Panc1 (cell line): ENCODE data around the gene SPOCK1. TPM values are rescaled to one million over a fixed set of nuclear protein-coding genes. Genes with fewer than 3 reads are reported as not detected.

Source experiments
- ATAC-seq: fragments of 200-7000 bp; cut with Tn5 transposase; 2 replicates; pipeline ENCODE4 v1.9.1; 2020; ENCODE audit warnings: mild to moderate bottlenecking, moderate library complexity
- BruUV-seq: library from RNA; stranded (reverse); fragments of 400-500 nt; replicated peaks from 2 replicates; lab custom pipeline; 2021; lab: Mats Ljungman, UMichigan
- CTCF ChIA-PET: fragments of 300-600 bp; sonication (Branson Sonifier 250); formaldehyde crosslinking; loops from one replicate; lab custom pipeline; 2022; ENCODE audit warnings: antibody characterized with exemption; lab: Charles Lee
- POLR2A ChIA-PET: fragments of 300-600 bp; sonication (Branson Sonifier 250); formaldehyde crosslinking; loops from one replicate; lab custom pipeline; 2022; ENCODE audit warnings: antibody characterized with exemption; lab: Charles Lee
- DNase-seq: peaks from one replicate; pipeline ENCODE4 v3.0.0-alpha.2; 2010; ENCODE audit warnings: low read depth, low spot score
- H3K27ac ChIP-seq: 2 replicates; pipeline ENCODE4 v1.5.1; 2011; ENCODE audit warnings: mild to moderate bottlenecking, low read length, inconsistent platforms
- H3K27me3 ChIP-seq: fragments of 200-500 bp; sonication (Bioruptor generic); 2 replicates; pipeline ENCODE4 v1.6.0; 2014; ENCODE audit warnings: low read length, inconsistent platforms; ENCODE audit not compliant: control insufficient read depth, insufficient read depth
- H3K36me3 ChIP-seq: fragments of 200-500 bp; sonication (Bioruptor generic); 2 replicates; pipeline ENCODE4 v1.5.1; 2014; ENCODE audit warnings: inconsistent platforms, mild to moderate bottlenecking, low read length, moderate library complexity; ENCODE audit not compliant: control insufficient read depth, insufficient read depth
- H3K4me1 ChIP-seq: 2 replicates; pipeline ENCODE4 v1.5.1; 2011; ENCODE audit warnings: inconsistent platforms, mild to moderate bottlenecking, low read length, moderate library complexity; ENCODE audit not compliant: control insufficient read depth, insufficient read depth
- H3K4me3 ChIP-seq, 2 experiments: 2 replicates each; pipeline ENCODE4 v1.5.1; 2011 to 2012; ENCODE audit warnings: low read depth in 2 of 2, low read length in 2 of 2, mild to moderate bottlenecking in 2 of 2, inconsistent platforms in 1 of 2, moderate library complexity in 1 of 2
- H3K9me3 ChIP-seq: fragments of 200-500 bp; sonication (Bioruptor generic); 2 replicates; pipeline ENCODE4 v1.5.1; 2014; ENCODE audit warnings: low read depth, mild to moderate bottlenecking, inconsistent platforms, low read length, moderate library complexity; ENCODE audit not compliant: control insufficient read depth, insufficient read depth
- POLR2AphosphoS5 ChIP-seq: IDR thresholded peaks from 2 replicates; pipeline ENCODE4 v1.6.1; 2012; ENCODE audit warnings: mild to moderate bottlenecking, low read depth, low read length, moderate library complexity
- SIN3A ChIP-seq: IDR thresholded peaks from 2 replicates; pipeline ENCODE4 v1.6.1; 2012; ENCODE audit warnings: low read depth, mild to moderate bottlenecking, low read length, moderate library complexity, borderline replicate concordance; ENCODE audit not compliant: insufficient read depth
- TCF7L2 ChIP-seq: IDR thresholded peaks from 2 replicates; pipeline ENCODE4 v1.6.1; 2011; ENCODE audit warnings: mild to moderate bottlenecking, low read depth, low read length, inconsistent platforms
- in situ Hi-C: cut with HindIII; loops from 2 replicates; pipeline ENCODE4 v1.10.0; 2016; ENCODE audit warnings: low sequenced_read_pairs, low pct_unique_long_range_greater_than_20kb
- intact Hi-C: fragments of 100-400 bp; cut with micrococcal nuclease; formaldehyde crosslinking; loops from one replicate; pipeline ENCODE4 v1.10.0; 2022; ENCODE audit not compliant: unreplicated experiment
- total RNA-seq: library from RNA; stranded (reverse); gene quantifications from one replicate; pipeline ENCODE4 v1.2.1, GENCODE V29; 2021; ENCODE audit not compliant: unreplicated experiment
- TF ChIP-seq, protein P1 (sequence below), 2 experiments: IDR thresholded peaks; 2 replicates each; pipeline ENCODE4 v1.6.1; 2011 to 2012; ENCODE audit warnings: low read depth in 2 of 2, control low read depth in 1 of 2, low read length in 1 of 2, mild to moderate bottlenecking in 1 of 2, moderate library complexity in 1 of 2; ENCODE audit not compliant: insufficient read depth in 1 of 2
- TF ChIP-seq, protein P2 (sequence below): fragments of 450-650 bp; IDR thresholded peaks from 2 replicates; pipeline ENCODE4 v1.5.1; 2017; ENCODE audit warnings: mild to moderate bottlenecking

SPOCK1 gene
- total RNA-seq, 1 experiment from 2014 or later = 15.6 TPM

DNA sequence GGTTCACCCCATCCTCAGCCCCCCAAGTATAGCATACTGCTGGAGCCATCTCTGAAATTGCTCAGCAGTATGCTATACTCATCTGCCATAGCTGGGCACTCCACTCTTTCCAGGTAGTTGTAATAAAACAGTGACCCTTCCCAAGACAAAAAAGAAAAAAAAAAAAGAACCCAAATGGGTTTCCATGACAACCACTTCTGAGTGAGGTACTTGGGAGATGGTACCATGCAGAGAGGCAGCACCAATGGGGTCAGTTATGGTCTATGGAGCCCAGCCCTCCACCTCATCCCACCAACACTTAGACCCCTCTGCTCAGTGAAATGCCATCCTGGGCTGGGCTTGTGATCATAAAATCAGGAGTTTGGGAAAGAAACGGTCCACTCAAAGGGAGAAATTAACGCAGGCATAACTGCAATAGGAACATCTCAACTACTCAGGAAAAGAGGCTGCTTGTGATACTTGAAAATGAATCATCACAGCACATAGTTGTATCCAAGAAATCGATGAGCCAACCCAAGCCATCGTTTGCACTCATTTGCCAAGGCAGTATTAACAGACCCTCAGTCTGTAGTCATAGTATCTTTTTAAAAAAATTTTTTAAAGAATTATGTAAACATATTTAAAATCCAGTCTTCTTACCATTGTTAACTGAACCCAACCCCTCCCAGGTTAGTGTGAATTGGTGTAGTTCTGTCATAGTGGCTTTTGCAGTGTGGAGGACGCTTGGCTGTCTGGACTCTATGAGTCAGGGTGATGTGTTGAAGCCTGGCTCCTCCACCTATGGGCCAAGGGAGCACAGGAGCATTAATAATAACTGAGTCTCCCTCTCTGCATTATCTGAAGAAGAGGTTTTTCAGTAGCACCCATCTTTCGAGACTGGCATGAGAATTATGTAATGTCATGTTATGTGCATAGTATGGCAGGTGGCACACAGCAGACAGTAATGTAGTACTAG, 402.7 kb downstream of the SPOCK1 start:
- intact Hi-C loops (no loop called here), in situ Hi-C loops (no loop called here)
- Histone ChIP-seq H3K4me1 (no peaks in the 10 kb centered on the region), H3K4me3 (no peak overlapping the region), H3K27ac (no peak overlapping the region), H3K36me3 (no peaks in the 10 kb centered on the region), H3K27me3 (no peaks in the 10 kb centered on the region), H3K9me3 (no peaks in the 10 kb centered on the region)
- ChIA-PET CTCF (no interaction called here), POLR2A (no interaction called here)
- DNase-seq (no peak), ATAC-seq (no peak)
- TF ChIP-seq TCF7L2 (no peak), SIN3A (no peak), POLR2AphosphoS5 (no peak)
- TF ChIP-seq, protein P1, sequence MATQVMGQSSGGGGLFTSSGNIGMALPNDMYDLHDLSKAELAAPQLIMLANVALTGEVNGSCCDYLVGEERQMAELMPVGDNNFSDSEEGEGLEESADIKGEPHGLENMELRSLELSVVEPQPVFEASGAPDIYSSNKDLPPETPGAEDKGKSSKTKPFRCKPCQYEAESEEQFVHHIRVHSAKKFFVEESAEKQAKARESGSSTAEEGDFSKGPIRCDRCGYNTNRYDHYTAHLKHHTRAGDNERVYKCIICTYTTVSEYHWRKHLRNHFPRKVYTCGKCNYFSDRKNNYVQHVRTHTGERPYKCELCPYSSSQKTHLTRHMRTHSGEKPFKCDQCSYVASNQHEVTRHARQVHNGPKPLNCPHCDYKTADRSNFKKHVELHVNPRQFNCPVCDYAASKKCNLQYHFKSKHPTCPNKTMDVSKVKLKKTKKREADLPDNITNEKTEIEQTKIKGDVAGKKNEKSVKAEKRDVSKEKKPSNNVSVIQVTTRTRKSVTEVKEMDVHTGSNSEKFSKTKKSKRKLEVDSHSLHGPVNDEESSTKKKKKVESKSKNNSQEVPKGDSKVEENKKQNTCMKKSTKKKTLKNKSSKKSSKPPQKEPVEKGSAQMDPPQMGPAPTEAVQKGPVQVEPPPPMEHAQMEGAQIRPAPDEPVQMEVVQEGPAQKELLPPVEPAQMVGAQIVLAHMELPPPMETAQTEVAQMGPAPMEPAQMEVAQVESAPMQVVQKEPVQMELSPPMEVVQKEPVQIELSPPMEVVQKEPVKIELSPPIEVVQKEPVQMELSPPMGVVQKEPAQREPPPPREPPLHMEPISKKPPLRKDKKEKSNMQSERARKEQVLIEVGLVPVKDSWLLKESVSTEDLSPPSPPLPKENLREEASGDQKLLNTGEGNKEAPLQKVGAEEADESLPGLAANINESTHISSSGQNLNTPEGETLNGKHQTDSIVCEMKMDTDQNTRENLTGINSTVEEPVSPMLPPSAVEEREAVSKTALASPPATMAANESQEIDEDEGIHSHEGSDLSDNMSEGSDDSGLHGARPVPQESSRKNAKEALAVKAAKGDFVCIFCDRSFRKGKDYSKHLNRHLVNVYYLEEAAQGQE (IDR thresholded peaks at IDR 0.05; ENCODE audit: insufficient read depth in 1 of 2, low read depth in 2 of 2, low read length in 1 of 2) = no peak
- TF ChIP-seq, protein P2, sequence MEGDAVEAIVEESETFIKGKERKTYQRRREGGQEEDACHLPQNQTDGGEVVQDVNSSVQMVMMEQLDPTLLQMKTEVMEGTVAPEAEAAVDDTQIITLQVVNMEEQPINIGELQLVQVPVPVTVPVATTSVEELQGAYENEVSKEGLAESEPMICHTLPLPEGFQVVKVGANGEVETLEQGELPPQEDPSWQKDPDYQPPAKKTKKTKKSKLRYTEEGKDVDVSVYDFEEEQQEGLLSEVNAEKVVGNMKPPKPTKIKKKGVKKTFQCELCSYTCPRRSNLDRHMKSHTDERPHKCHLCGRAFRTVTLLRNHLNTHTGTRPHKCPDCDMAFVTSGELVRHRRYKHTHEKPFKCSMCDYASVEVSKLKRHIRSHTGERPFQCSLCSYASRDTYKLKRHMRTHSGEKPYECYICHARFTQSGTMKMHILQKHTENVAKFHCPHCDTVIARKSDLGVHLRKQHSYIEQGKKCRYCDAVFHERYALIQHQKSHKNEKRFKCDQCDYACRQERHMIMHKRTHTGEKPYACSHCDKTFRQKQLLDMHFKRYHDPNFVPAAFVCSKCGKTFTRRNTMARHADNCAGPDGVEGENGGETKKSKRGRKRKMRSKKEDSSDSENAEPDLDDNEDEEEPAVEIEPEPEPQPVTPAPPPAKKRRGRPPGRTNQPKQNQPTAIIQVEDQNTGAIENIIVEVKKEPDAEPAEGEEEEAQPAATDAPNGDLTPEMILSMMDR = no peak
- BruUV-seq = no TSS peak

DNA sequence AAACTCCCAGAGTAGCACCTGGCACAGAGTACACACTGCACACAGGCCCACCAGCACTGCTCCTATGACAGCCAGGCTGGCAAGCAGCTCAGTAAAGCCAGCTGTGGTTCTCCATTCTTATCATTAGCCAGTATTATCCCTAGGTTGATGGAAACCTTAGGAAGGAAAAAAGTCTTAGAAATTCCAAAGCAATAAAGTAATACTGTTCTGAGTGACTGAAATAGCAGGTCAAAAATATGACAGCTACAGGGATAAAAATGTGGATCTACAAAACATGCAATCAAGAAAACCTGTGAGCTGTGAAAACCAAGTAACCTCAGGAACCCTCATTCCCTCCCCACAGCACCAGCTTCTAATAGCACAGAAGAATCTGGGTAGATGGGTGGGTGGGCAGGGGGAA, 403.5 kb downstream of the SPOCK1 start:
- Histone ChIP-seq H3K27ac (no peak overlapping the region), H3K27me3 (no peaks in the 10 kb centered on the region), H3K36me3 (no peaks in the 10 kb centered on the region), H3K4me3 (no peak overlapping the region), H3K4me1 (no peaks in the 10 kb centered on the region), H3K9me3 (no peaks in the 10 kb centered on the region)
- ChIA-PET CTCF (no interaction called here), POLR2A (no interaction called here)
- no TSS peak for BruUV-seq
- intact Hi-C loops = no loop called here
- ATAC-seq (no peak), DNase-seq (no peak)
- TF ChIP-seq TCF7L2 (no peak), SIN3A (no peak), POLR2AphosphoS5 (no peak)
- in situ Hi-C loops = no loop called here
